Uterus (tissue), 2 donors: ENCODE data around the gene SLC4A2.

Experiments
- CTCF ChIP-seq, 4 experiments: fragments of 200-600 bp in 2 of 4; fragments of 450-650 bp in 2 of 4; sonication (generic) in 2 of 4; IDR thresholded peaks; one replicate each; pipeline ENCODE4 v1.5.1; 2016 to 2019; ENCODE audit warnings: antibody characterized with exemption in 4 of 4, mild to moderate bottlenecking in 2 of 4, moderate library complexity in 1 of 4
- POLR2A ChIP-seq, 2 donors: fragments of 450-650 bp; IDR thresholded peaks; one replicate each; pipeline ENCODE4 v1.6.1; 2016; ENCODE audit warnings: antibody characterized with exemption in 2 of 2, mild to moderate bottlenecking in 1 of 2, moderate library complexity in 1 of 2

- TF ChIP-seq POLR2A (IDR thresholded peaks at IDR 0.05) = no peak
- no peak for TF ChIP-seq CTCF (IDR thresholded peaks at IDR 0.05)
Observed at GRCh38 chr7:151013356-151013732, 46.0 kb upstream of the SLC4A2 start.
